ENCODE measurements around the gene SLC30A3.

GRCh38 chr2:27271631-27272340, 8.9 kb upstream of the SLC30A3 start:
- no peak for TF ChIP-seq CTCF (IDR thresholded peaks at IDR 0.05; ENCODE audit: poor library complexity, severe bottlenecking)
- TF ChIP-seq POLR2AphosphoS5 (IDR thresholded peaks at IDR 0.05), result no peak
- TF ChIP-seq SMC3 (conservative IDR thresholded peaks at IDR 0.05; ENCODE audit: poor library complexity), result no peak
- no peak for TF ChIP-seq TAF1 (IDR thresholded peaks at IDR 0.05; ENCODE audit: low read depth)
- TF ChIP-seq EP300 (conservative IDR thresholded peaks at IDR 0.05; ENCODE audit: poor library complexity, severe bottlenecking), result no peak
- TF ChIP-seq RAD21 (conservative IDR thresholded peaks at IDR 0.05), result no peak

Measured in neural cell (in vitro differentiated cells).